IMR-90 (cell line): Measurements from ENCODE around the gene ZDHHC6. TPM values are rescaled to one million over a fixed set of nuclear protein-coding genes. Genes with fewer than 3 reads are reported as not detected.

ENCODE experiments used
- ATAC-seq: fragments of 200-7000 bp; cut with Tn5 transposase; 2 replicates; pipeline ENCODE4 v1.9.1; 2020; ENCODE audit warnings: low read depth, mild to moderate bottlenecking, moderate library complexity
- BruUV-seq: library from RNA; stranded (reverse); fragments of 400-500 nt; replicated peaks from 2 replicates; lab custom pipeline; 2021; lab: Mats Ljungman, UMichigan
- CTCF ChIA-PET: fragments of 300-600 bp; formaldehyde crosslinking; extraction: SDS; loops from one replicate; lab custom pipeline; 2021; ENCODE audit warnings: antibody characterized with exemption; lab: Yijun Ruan, JAX
- POLR2A ChIA-PET: fragments of 300-600 bp; sonication (Branson Sonifier 250); formaldehyde crosslinking; loops from one replicate; lab custom pipeline; 2022; ENCODE audit warnings: antibody characterized with exemption; ENCODE audit not compliant: unreplicated experiment; lab: Charles Lee
- DNase-seq: peaks from one replicate; pipeline ENCODE4 v3.0.0; 2013
- H2AFZ ChIP-seq: replicated peaks from 2 replicates; pipeline ENCODE3; 2013; ENCODE audit warnings: low read length, mild to moderate bottlenecking; ENCODE audit not compliant: poor library complexity
- H2AK5ac ChIP-seq: 2 replicates; pipeline ENCODE4 v1.6.1; 2013; ENCODE audit warnings: low read depth, low read length, inconsistent platforms
- H2AK9ac ChIP-seq: replicated peaks from 2 replicates; pipeline ENCODE3; 2013; ENCODE audit warnings: mild to moderate bottlenecking, low read depth, low read length, moderate library complexity; ENCODE audit not compliant: poor library complexity
- H2BK120ac ChIP-seq: 2 replicates; pipeline ENCODE4 v1.6.1; 2013; ENCODE audit warnings: low read depth, low read length, inconsistent platforms
- H2BK15ac ChIP-seq: 3 replicates; pipeline ENCODE4 v1.6.1; 2013; ENCODE audit warnings: low read depth, low read length, inconsistent platforms
- H2BK20ac ChIP-seq: 2 replicates; pipeline ENCODE4 v1.6.1; 2013; ENCODE audit warnings: low read depth, mild to moderate bottlenecking, inconsistent platforms, low read length, moderate library complexity
- H2BK5ac ChIP-seq: 2 replicates; pipeline ENCODE4 v1.6.1; 2013; ENCODE audit warnings: mild to moderate bottlenecking, low read depth, low read length, inconsistent platforms; ENCODE audit not compliant: poor library complexity, severe bottlenecking
- H3K14ac ChIP-seq: replicated peaks from 2 replicates; pipeline ENCODE4 v1.6.1; 2013; ENCODE audit warnings: low read depth, low read length, inconsistent platforms
- H3K18ac ChIP-seq: 2 replicates; pipeline ENCODE4 v1.6.1; 2013; ENCODE audit warnings: low read depth, low read length, control low read depth
- H3K23ac ChIP-seq: 2 replicates; pipeline ENCODE4 v1.6.1; 2013; ENCODE audit warnings: low read depth, low read length, inconsistent platforms
- H3K27ac ChIP-seq: 2 replicates; pipeline ENCODE4 v1.5.1; 2013; ENCODE audit warnings: mild to moderate bottlenecking, control low read depth, low read length; ENCODE audit not compliant: insufficient read depth
- H3K27me3 ChIP-seq: 2 replicates; pipeline ENCODE4 v1.6.1; 2013; ENCODE audit warnings: low read length; ENCODE audit not compliant: control insufficient read depth, insufficient read depth
- H3K36me3 ChIP-seq: 2 replicates; pipeline ENCODE4 v1.6.1; 2013; ENCODE audit warnings: low read length, mixed read lengths; ENCODE audit not compliant: control insufficient read depth, insufficient read depth
- H3K4ac ChIP-seq: 2 replicates; pipeline ENCODE4 v1.6.1; 2013; ENCODE audit warnings: low read depth, low read length, inconsistent platforms
- H3K4me1 ChIP-seq: 2 replicates; pipeline ENCODE4 v1.6.1; 2013; ENCODE audit warnings: low read length, mixed read lengths; ENCODE audit not compliant: control insufficient read depth, insufficient read depth
- H3K4me2 ChIP-seq: 2 replicates; pipeline ENCODE4 v1.6.1; 2013; ENCODE audit warnings: low read depth, mild to moderate bottlenecking, control low read depth, low read length, moderate library complexity
- H3K4me3 ChIP-seq: 2 replicates; pipeline ENCODE4 v1.5.1; 2013; ENCODE audit warnings: low read depth, mild to moderate bottlenecking, control low read depth, low read length, moderate library complexity; ENCODE audit not compliant: insufficient read depth
- H3K56ac ChIP-seq: 2 replicates; pipeline ENCODE4 v1.6.1; 2013; ENCODE audit warnings: low read length, inconsistent platforms; ENCODE audit not compliant: insufficient read depth; ENCODE audit errors: extremely low read depth
- H3K79me1 ChIP-seq, 2 experiments: 2 replicates each; pipeline ENCODE4 v1.6.1; 2013; ENCODE audit warnings: low read length in 2 of 2, inconsistent platforms in 1 of 2, low read depth in 1 of 2
- H3K9ac ChIP-seq: 2 replicates; pipeline ENCODE4 v1.6.1; 2013; ENCODE audit warnings: low read depth, low read length, control low read depth
- H3K9me1 ChIP-seq: 2 replicates; pipeline ENCODE4 v1.6.1; 2013; ENCODE audit warnings: low read length, inconsistent platforms; ENCODE audit not compliant: insufficient read depth
- H3K9me3 ChIP-seq: 2 replicates; pipeline ENCODE4 v1.6.1; 2013; ENCODE audit warnings: low read length; ENCODE audit not compliant: control insufficient read depth, insufficient read depth
- H4K20me1 ChIP-seq: 2 replicates; pipeline ENCODE4 v1.6.1; 2013; ENCODE audit warnings: low read length, inconsistent platforms; ENCODE audit not compliant: insufficient read depth
- H4K5ac ChIP-seq: 2 replicates; pipeline ENCODE4 v1.6.1; 2013; ENCODE audit warnings: mild to moderate bottlenecking, low read depth, low read length, control low read depth
- H4K8ac ChIP-seq, 2 experiments: 2 replicates each; pipeline ENCODE4 v1.6.1; 2013; ENCODE audit warnings: low read depth in 2 of 2, low read length in 2 of 2, control low read depth in 1 of 2, inconsistent platforms in 1 of 2
- H4K91ac ChIP-seq: 2 replicates; pipeline ENCODE4 v1.6.1; 2013; ENCODE audit warnings: low read depth, low read length, inconsistent platforms; ENCODE audit not compliant: insufficient read depth
- BHLHE40 ChIP-seq: fragments of 150-350 bp; IDR thresholded peaks from 2 replicates; pipeline ENCODE4 v1.6.1; 2016; ENCODE audit warnings: mild to moderate bottlenecking, low read depth, low read length
- CEBPB ChIP-seq: IDR thresholded peaks from 2 replicates; pipeline ENCODE4 v1.6.1; 2012; ENCODE audit warnings: low read depth, low read length, improper control_type of control experiment
- CHD1 ChIP-seq: IDR thresholded peaks from 2 replicates; pipeline ENCODE4 v1.6.1; 2012; ENCODE audit warnings: low read depth, low read length, improper control_type of control experiment
- FOS ChIP-seq: fragments of 150-350 bp; IDR thresholded peaks from 2 replicates; pipeline ENCODE4 v1.6.1; 2016; ENCODE audit warnings: low read depth, low read length
- MAFK ChIP-seq: IDR thresholded peaks from 2 replicates; pipeline ENCODE4 v1.6.1; 2012; ENCODE audit warnings: low read depth, low read length, improper control_type of control experiment
- MAZ ChIP-seq: IDR thresholded peaks from 2 replicates; pipeline ENCODE4 v1.6.1; 2012; ENCODE audit warnings: low read depth, mild to moderate bottlenecking, low read length, improper control_type of control experiment, moderate library complexity, borderline replicate concordance
- MXI1 ChIP-seq: IDR thresholded peaks from 2 replicates; pipeline ENCODE4 v1.6.1; 2012; ENCODE audit warnings: low read depth, mild to moderate bottlenecking, low read length, moderate library complexity, borderline replicate concordance
- NFE2L2 ChIP-seq: fragments of 150-350 bp; IDR thresholded peaks from 2 replicates; pipeline ENCODE4 v1.6.1; 2016; ENCODE audit warnings: low read depth, mild to moderate bottlenecking, low read length
- POLR2A ChIP-seq: IDR thresholded peaks from 2 replicates; pipeline ENCODE4 v1.6.1; 2012; ENCODE audit warnings: mild to moderate bottlenecking, low read depth, low read length
- RAD21 ChIP-seq: IDR thresholded peaks from 2 replicates; pipeline ENCODE4 v1.6.1; 2012; ENCODE audit warnings: low read length, improper control_type of control experiment
- RCOR1 ChIP-seq: IDR thresholded peaks from 2 replicates; pipeline ENCODE4 v1.6.1; 2012; ENCODE audit warnings: mild to moderate bottlenecking, low read length, improper control_type of control experiment; ENCODE audit not compliant: insufficient replicate concordance
- RFX5 ChIP-seq: IDR thresholded peaks from 2 replicates; pipeline ENCODE4 v1.8.0; 2012; ENCODE audit warnings: low read depth, mild to moderate bottlenecking, low read length, moderate library complexity
- SMC3 ChIP-seq: fragments of 150-350 bp; IDR thresholded peaks from 2 replicates; pipeline ENCODE4 v1.6.1; 2016; ENCODE audit warnings: low read depth, mild to moderate bottlenecking, antibody characterized with exemption, low read length, moderate library complexity
- WGBS, 2 experiments: methylation state at CpG; one replicate each; pipeline versions ENCODE4 v1.1.5 to v1.1.7; 2013; ENCODE audit warnings: missing lambda C conversion rate in 2 of 2; ENCODE audit not compliant: insufficient read length in 1 of 2; ENCODE audit errors: extremely low coverage in 2 of 2; 5-methylcytosine and 5-hydroxymethylcytosine counted together
- dilution Hi-C: fragments of 300-500 bp; cut with HindIII; formaldehyde crosslinking; loops from one replicate; pipeline ENCODE4 v1.14.3; 2018; ENCODE audit warnings: low sequenced_read_pairs; ENCODE audit not compliant: unreplicated experiment
- in situ Hi-C: fragments of 300-500 bp; cut with MboI; formaldehyde crosslinking; loops from 3 replicates; pipeline ENCODE4 v1.14.3; 2019; ENCODE audit warnings: low sequenced_read_pairs, inconsistent platforms, mixed read lengths
- intact Hi-C: fragments of 100-400 bp; cut with micrococcal nuclease; formaldehyde crosslinking; loops from 2 replicates; pipeline ENCODE4 v1.10.0; 2022
- polyA plus RNA-seq, 3 experiments: library from polyadenylated mRNA; depleted of rRNA; stranded (reverse); fragments of >200 nt; gene quantifications; 2 replicates each; pipeline ENCODE4 v1.2.3, GENCODE V29; 2012; ENCODE audit warnings: low replicate concordance in 1 of 3
- total RNA-seq: library from RNA; depleted of rRNA; stranded (reverse); fragments of >200 nt; gene quantifications from 2 replicates; pipeline ENCODE4 v1.2.3, GENCODE V29; 2012
- TF ChIP-seq, protein P1 (sequence below): fragments of 150-350 bp; IDR thresholded peaks from 2 replicates; pipeline ENCODE4 v1.6.1; 2016; ENCODE audit warnings: low read depth, mild to moderate bottlenecking, low read length, moderate library complexity, borderline replicate concordance
- TF ChIP-seq, protein P2 (sequence below): fragments of 150-350 bp; IDR thresholded peaks from 2 replicates; pipeline ENCODE4 v1.6.1; 2017; ENCODE audit warnings: mild to moderate bottlenecking, antibody characterized with exemption, low read length, low read depth
- TF ChIP-seq, protein P3 (sequence below): conservative IDR thresholded peaks from 2 replicates; pipeline ENCODE4 v1.5.1; 2012; ENCODE audit warnings: mild to moderate bottlenecking, low read depth, low read length, improper control_type of control experiment

Gene ZDHHC6
- total and polyA plus RNA-seq, 2 of the 4 experiments (the other 2 are of a cell fraction): 17.4 to 21.6 TPM

DNA sequence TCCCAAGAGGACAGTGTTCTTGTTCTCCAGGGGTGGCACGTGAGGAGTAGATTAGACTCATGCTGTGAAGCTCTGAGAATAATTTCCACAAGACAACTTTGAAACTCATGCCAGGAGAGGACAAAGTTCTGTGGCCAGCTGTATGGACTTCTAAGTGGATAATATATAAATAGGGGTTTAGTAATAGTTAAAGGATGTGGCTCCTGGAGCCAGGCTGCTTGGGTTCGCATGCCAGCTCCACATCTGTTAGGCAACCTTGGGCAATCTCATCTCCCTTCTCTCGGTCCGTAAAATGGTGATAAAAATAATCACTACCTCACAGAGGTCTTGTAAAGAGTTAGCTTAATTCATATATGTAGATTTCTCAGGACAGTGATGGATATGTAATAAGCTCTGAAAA lies 37.0 kb downstream of the ZDHHC6 start:
- DNase-seq: no peak
- in situ Hi-C loops: no loop called here
- H3K4me2 ChIP-seq: no peak overlapping the region

More for the DNA sequence above, 37.0 kb downstream of the ZDHHC6 start:
- Histone ChIP-seq H3K9ac (no peak overlapping the region), H3K4ac (no peak overlapping the region), H3K36me3 (no peaks in the 10 kb centered on the region), H3K9me3 (no peaks in the 10 kb centered on the region), H3K27me3 (peaks cover 3% of the 10 kb centered on the region; the same call in 1 of the 2 replicates), H3K27ac (no peak overlapping the region), H2BK20ac (no peak overlapping the region), H4K20me1 (no peaks in the 10 kb centered on the region), H2AK9ac (no peak overlapping the region), H3K79me1 (no peaks in the 10 kb centered on the region), H3K4me1 (peaks cover 2% of the 10 kb centered on the region; the same call in 1 of the 2 replicates), H3K23ac (no peak overlapping the region), H4K5ac (no peak overlapping the region), H4K91ac (no peak overlapping the region), H2BK15ac (no peak overlapping the region), H4K8ac (no peak overlapping the region), H3K56ac (no peak overlapping the region), H2BK5ac (no peak overlapping the region), H2BK120ac (no peak overlapping the region), H3K9me1 (no peaks in the 10 kb centered on the region), H3K14ac (no peak overlapping the region), H2AK5ac (no peak overlapping the region), H3K4me3 (no peak overlapping the region), H3K18ac (no peak overlapping the region), H2AFZ (no peak overlapping the region)
- ATAC-seq: no peak
- no TSS peak for BruUV-seq
- CTCF ChIA-PET: no interaction called here
- intact Hi-C loops (no loop called here), dilution Hi-C loops (no loop called here)
- POLR2A ChIA-PET: no interaction called here
- TF ChIP-seq CEBPB (no peak), NFE2L2 (no peak), FOS (no peak), RFX5 (no peak), RAD21 (no peak), MAZ (no peak), POLR2A (no peak), CHD1 (no peak), SMC3 (no peak), MXI1 (no peak), MAFK (no peak), BHLHE40 (no peak), RCOR1 (no peak)
- TF ChIP-seq, protein P1, sequence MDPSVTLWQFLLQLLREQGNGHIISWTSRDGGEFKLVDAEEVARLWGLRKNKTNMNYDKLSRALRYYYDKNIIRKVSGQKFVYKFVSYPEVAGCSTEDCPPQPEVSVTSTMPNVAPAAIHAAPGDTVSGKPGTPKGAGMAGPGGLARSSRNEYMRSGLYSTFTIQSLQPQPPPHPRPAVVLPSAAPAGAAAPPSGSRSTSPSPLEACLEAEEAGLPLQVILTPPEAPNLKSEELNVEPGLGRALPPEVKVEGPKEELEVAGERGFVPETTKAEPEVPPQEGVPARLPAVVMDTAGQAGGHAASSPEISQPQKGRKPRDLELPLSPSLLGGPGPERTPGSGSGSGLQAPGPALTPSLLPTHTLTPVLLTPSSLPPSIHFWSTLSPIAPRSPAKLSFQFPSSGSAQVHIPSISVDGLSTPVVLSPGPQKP: no peak
- TF ChIP-seq, protein P2, sequence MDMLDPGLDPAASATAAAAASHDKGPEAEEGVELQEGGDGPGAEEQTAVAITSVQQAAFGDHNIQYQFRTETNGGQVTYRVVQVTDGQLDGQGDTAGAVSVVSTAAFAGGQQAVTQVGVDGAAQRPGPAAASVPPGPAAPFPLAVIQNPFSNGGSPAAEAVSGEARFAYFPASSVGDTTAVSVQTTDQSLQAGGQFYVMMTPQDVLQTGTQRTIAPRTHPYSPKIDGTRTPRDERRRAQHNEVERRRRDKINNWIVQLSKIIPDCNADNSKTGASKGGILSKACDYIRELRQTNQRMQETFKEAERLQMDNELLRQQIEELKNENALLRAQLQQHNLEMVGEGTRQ: no peak
- TF ChIP-seq, protein P3, sequence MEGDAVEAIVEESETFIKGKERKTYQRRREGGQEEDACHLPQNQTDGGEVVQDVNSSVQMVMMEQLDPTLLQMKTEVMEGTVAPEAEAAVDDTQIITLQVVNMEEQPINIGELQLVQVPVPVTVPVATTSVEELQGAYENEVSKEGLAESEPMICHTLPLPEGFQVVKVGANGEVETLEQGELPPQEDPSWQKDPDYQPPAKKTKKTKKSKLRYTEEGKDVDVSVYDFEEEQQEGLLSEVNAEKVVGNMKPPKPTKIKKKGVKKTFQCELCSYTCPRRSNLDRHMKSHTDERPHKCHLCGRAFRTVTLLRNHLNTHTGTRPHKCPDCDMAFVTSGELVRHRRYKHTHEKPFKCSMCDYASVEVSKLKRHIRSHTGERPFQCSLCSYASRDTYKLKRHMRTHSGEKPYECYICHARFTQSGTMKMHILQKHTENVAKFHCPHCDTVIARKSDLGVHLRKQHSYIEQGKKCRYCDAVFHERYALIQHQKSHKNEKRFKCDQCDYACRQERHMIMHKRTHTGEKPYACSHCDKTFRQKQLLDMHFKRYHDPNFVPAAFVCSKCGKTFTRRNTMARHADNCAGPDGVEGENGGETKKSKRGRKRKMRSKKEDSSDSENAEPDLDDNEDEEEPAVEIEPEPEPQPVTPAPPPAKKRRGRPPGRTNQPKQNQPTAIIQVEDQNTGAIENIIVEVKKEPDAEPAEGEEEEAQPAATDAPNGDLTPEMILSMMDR: no peak
- no CpG with 5 or more reads among the region's 4 CpGs for WGBS, 2 experiments
